GM13976 (cell line): ENCODE results near the gene IGF2R.

Experiments
- DNase-seq: peaks from one replicate; pipeline ENCODE4 v3.0.0; 2012; ENCODE audit warnings: low spot score
- CTCF ChIP-seq: IDR thresholded peaks from 2 replicates; pipeline ENCODE4 v1.5.1; 2012; ENCODE audit warnings: borderline replicate concordance, mild to moderate bottlenecking; ENCODE audit not compliant: insufficient read depth; ENCODE audit errors: extremely low read depth, missing control alignments, control extremely low read depth
- in situ Hi-C: fragments of 300-500 bp; cut with MboI; formaldehyde crosslinking; loops from one replicate; pipeline ENCODE4 v1.12.0; 2022; ENCODE audit warnings: low sequenced_read_pairs, mixed read lengths, inconsistent platforms; ENCODE audit not compliant: unreplicated experiment

The IGF2R gene

GRCh38 chr6:160055813-160056212, 86.9 kb downstream of the IGF2R start:
- no peak for DNase-seq
- TF ChIP-seq CTCF = no peak
- in situ Hi-C loops = no loop called here

- no peak for TF ChIP-seq CTCF
- DNase-seq = no peak
- in situ Hi-C loops = no loop called here
Observed at GRCh38 chr6:160057080-160057479, 88.2 kb downstream of the IGF2R start.

GRCh38 chr6:160058603-160059215, 89.8 kb downstream of the IGF2R start:
- TF ChIP-seq CTCF = no peak
- in situ Hi-C loops = no loop called here
- no peak for DNase-seq

GRCh38 chr6:160060221-160060620, 91.3 kb downstream of the IGF2R start:
- TF ChIP-seq CTCF = no peak
- in situ Hi-C loops = no loop called here
- DNase-seq = no peak

GRCh38 chr6:160060920-160061447, 92.1 kb downstream of the IGF2R start:
- no peak for DNase-seq
- in situ Hi-C loops = no loop called here
- TF ChIP-seq CTCF = no peak

- no peak for DNase-seq
- in situ Hi-C loops = no loop called here
- TF ChIP-seq CTCF = no peak
Observed at GRCh38 chr6:160063771-160064413, 95.0 kb downstream of the IGF2R start.

GRCh38 chr6:160065200-160065599, 96.3 kb downstream of the IGF2R start:
- TF ChIP-seq CTCF = no peak
- DNase-seq = no peak
- in situ Hi-C loops = no loop called here
